IPS-18a (cell line): ENCODE data around the gene FAM81B.
"Not testable (repeated sequence)": the region's sequence is repeated elsewhere in the genome, so short reads cannot be mapped to it uniquely, and the experiment has no call there.

Experiments
- H3K27ac ChIP-seq: one replicate; pipeline ENCODE4 v1.5.1; 2013; ENCODE audit warnings: low read length
- H3K27me3 ChIP-seq: one replicate; pipeline ENCODE4 v1.6.1; 2013; ENCODE audit warnings: mild to moderate bottlenecking, low read length; ENCODE audit not compliant: control insufficient read depth, insufficient read depth
- H3K36me3 ChIP-seq: one replicate; pipeline ENCODE4 v1.6.1; 2013; ENCODE audit warnings: low read depth, low read length; ENCODE audit not compliant: control insufficient read depth
- H3K4me1 ChIP-seq: one replicate; pipeline ENCODE4 v1.6.1; 2013; ENCODE audit warnings: low read depth, low read length; ENCODE audit not compliant: control insufficient read depth
- H3K4me3 ChIP-seq: one replicate; pipeline ENCODE4 v1.5.1; 2013; ENCODE audit warnings: low read length
- H3K9ac ChIP-seq: one replicate; pipeline ENCODE4 v1.6.1; 2013; ENCODE audit warnings: mild to moderate bottlenecking, low read length, moderate library complexity
- H3K9me3 ChIP-seq: one replicate; pipeline ENCODE4 v1.6.1; 2013; ENCODE audit warnings: low read depth, low read length; ENCODE audit not compliant: control insufficient read depth

FAM81B gene, protein sequence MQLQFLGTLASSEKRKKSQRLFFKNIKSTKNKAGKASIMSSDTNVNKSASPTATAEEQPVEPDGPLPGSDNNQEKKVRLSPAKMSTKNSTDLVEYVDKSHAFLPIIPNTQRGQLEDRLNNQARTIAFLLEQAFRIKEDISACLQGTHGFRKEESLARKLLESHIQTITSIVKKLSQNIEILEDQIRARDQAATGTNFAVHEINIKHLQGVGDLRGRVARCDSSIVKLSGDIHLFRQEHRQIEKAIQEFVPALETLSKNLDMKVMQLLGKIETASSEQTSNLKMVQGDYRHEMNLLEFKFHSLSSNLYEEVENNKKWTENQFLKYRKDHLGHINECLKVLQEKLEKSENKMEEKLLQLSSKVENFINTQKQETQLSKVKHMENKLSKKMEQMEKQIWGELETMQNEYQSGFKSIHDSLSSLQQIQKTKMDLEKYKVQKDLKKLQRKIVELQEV

DNA sequence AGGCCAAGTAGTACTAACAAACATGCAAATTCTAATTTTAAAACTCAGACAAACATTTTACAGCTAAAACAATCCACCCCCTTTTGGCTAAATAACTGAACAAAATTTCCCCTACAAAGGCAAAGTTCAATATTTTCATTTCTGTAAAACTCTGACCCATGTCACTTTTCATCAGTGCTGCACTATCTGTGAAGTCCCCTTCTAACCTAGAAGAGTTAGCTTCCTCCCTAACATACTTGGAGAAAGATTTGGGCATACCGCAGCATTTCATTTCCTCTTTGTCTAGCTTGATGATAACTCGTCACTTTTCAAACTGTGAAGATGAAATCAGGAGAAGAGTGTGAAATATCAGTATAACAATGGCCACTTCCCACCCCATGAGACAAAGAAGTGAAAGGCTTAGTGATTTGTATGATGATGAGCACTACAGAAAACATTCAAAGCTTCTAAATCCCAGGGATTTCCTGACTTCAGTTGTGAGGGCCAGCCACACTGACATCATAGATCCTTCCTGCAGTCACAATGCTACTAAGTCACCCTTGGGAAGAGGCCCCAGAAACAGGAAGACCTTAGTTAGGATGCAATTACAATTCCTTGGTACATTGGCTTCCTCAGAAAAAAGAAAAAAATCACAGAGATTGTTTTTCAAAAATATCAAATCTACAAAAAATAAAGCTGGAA is at the start of gene FAM81B:
Gene FAM81B (plus strand): TSS at position 555 of the 681 bp plus-strand sequence. CDS start 24 bp downstream, at position 579.
- Histone ChIP-seq H3K4me3 (no peak within 1 kb of the TSS), H3K4me1 (peaks cover 9% of the 10 kb centered on the region), H3K27ac (no peak within 1 kb of the TSS), H3K36me3 (no peaks in the 10 kb centered on the region), H3K9ac (no peak within 1 kb of the TSS), H3K9me3 (no peaks in the 10 kb centered on the region), H3K27me3 (no peaks in the 10 kb centered on the region)

DNA sequence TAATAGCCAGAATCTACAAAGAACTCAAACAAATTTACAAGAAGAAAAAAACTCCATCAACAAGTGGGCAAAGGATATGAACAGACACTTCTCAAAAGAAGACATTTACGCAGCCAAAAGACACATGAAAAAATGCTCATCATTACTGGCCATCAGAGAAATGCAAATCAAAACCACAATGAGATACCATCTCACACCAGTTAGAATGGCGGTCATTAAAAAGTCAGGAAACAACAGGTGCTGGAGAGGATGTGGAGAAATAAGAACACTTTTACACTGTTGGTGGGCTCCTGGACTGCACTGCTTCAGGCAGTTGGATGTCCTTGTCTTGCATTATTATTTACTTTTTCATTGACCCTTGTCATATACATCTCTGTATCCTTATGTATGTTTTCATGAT is 49.7 kb upstream of the FAM81B start:
- H3K9ac ChIP-seq, H3K9me3 ChIP-seq, H3K27me3 ChIP-seq, H3K4me3 ChIP-seq, H3K27ac ChIP-seq, H3K36me3 ChIP-seq, H3K4me1 ChIP-seq: not testable (repeated sequence)

DNA sequence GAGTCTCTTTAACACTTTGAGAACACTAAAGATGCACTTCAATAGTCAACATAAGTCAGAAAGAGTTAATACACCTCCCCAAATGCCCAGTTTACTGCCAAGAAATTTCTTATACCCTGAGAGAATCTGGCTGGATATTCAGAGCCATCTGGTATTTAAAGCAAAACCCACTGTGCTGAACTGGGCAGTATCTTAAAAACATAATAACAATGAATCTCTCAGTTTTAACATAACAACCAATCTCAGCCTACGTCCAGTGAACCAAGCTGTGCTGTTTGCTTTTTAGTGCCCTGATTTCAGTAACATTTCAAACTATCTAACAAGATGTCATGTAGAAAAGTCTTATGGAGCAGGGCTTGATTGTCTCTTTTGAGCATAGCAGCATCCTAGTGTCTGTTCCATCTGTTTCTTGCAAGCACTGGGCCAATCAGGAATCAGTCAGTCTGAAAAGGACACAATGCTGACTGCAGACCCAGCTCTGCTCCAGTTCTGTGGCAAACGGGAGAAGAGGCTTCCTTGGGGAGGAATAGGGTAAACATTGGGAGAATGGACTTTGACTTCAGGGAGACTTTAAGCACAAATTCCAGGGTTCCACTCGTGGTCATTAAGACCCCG is 43.6 kb upstream of the FAM81B start:
- no peaks in the 10 kb centered on the region for H3K9me3 ChIP-seq
- H3K27ac ChIP-seq = no peak overlapping the region
- no peaks in the 10 kb centered on the region for H3K36me3 ChIP-seq
- no peak overlapping the region for H3K9ac ChIP-seq
- H3K4me1 ChIP-seq = no peaks in the 10 kb centered on the region
- H3K27me3 ChIP-seq = no peaks in the 10 kb centered on the region
- H3K4me3 ChIP-seq = no peak overlapping the region

DNA sequence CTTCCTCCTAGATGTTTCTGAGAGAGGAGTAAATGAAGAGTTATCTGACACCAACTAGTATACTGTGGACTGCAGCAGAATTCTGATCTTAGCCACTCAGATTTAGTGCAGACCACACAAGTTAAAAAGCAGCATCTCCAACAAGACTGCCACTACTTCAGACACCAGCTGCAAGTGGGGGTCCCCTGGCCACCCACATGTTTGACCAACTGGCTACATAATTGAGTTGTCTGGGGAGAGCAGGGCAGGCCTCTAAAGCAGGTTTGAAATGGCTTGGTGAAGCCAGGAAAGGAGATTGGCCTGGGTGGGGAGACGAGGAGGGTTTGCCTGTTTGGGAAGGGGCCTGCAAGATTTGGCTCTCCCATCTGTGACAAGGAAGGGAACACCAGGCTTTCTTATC is 40.5 kb upstream of the FAM81B start:
- Histone ChIP-seq H3K4me1 (no peaks in the 10 kb centered on the region), H3K27ac (no peak overlapping the region), H3K27me3 (no peaks in the 10 kb centered on the region), H3K9ac (no peak overlapping the region), H3K9me3 (no peaks in the 10 kb centered on the region), H3K36me3 (no peaks in the 10 kb centered on the region), H3K4me3 (no peak overlapping the region)

DNA sequence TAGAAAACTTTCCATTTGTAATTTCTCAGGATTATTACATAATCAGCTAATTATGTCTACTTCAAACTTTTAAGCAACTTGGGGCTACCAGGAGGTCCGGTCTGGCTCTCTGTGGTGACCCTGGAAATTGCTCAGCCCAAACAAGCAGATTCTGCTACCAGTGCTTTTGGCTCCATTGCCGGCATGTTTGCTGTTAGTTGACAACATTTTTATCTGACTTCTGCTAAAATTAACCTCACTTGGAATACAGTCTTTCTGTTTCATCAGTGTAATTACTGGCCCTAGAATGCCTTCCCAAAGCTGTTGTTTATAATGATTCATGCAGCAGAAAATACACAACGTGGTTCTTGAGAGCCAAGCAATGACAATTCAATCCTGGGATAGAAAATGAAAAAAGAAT is 38.5 kb upstream of the FAM81B start:
- no peaks in the 10 kb centered on the region for H3K4me1 ChIP-seq
- H3K4me3 ChIP-seq = no peak overlapping the region
- H3K27me3 ChIP-seq = no peaks in the 10 kb centered on the region
- H3K9me3 ChIP-seq = no peaks in the 10 kb centered on the region
- H3K27ac ChIP-seq = no peak overlapping the region
- H3K36me3 ChIP-seq = no peaks in the 10 kb centered on the region
- H3K9ac ChIP-seq = no peak overlapping the region

DNA sequence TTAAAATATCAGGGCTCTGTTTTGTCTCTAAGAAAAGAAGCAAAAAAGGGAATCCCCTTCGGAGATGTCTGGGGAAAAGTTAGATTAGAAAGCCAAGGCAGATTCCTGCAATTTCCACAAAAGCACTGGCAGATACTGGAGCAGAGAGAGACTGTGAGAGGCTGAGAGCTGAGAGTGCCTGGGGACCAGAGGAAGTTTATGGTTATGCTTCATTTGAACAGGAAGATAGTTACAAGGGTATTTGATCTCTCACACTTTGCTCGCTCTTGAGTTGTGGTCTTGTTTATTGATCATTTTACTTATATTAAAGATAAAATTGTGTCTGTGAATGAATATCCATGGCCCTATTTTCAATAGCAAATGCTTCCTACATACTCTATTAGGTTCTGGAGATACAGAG is 32.8 kb upstream of the FAM81B start:
- no peaks in the 10 kb centered on the region for H3K36me3 ChIP-seq
- H3K4me1 ChIP-seq = no peaks in the 10 kb centered on the region
- no peak overlapping the region for H3K4me3 ChIP-seq
- H3K9ac ChIP-seq = no peak overlapping the region
- H3K27ac ChIP-seq = no peak overlapping the region
- H3K9me3 ChIP-seq = no peaks in the 10 kb centered on the region
- no peaks in the 10 kb centered on the region for H3K27me3 ChIP-seq

DNA sequence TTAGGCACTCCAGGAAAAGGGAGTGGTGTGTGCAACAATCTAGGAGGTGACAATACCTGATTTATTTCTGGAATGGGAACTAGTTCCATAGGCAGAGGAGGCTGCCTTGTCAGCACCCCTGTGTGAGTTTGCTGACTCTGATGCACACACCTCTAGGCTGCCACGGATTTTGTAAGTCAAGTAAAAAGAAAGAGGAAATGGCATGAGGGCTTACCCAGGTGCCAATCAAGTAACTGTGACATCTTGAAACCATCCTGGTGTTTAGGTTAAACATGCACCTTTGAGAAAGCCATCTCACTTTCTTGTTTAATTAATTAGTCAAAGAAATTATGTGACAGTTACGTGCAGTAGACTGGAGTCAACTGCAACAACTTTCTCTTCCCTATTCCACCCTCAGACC is 32.3 kb upstream of the FAM81B start:
- Histone ChIP-seq H3K9me3 (peaks cover 3% of the 10 kb centered on the region), H3K4me3 (no peak overlapping the region), H3K36me3 (no peaks in the 10 kb centered on the region), H3K9ac (no peak overlapping the region), H3K27ac (no peak overlapping the region), H3K27me3 (no peaks in the 10 kb centered on the region), H3K4me1 (no peaks in the 10 kb centered on the region)

DNA sequence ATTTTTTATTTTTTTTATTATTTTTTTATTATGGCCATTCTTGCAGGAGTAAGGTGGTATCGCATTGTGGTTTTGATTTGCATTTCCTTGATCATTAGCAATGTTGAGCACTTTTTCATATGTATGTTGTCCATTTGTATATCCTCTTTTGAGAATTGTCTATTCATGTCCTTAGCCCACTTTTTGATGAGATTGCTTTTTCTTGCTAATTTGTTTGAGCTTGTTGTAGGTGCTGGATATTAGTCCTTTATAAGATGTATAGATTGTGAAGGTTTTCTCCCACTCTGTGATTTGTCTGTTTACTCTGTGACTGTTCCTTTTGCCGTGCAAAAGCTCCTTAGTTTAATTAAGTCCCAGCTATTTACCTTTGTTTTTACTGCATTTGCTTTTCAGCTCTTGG is 30.5 kb upstream of the FAM81B start:
- not testable (repeated sequence) for H3K4me1 ChIP-seq, H3K36me3 ChIP-seq, H3K9ac ChIP-seq, H3K9me3 ChIP-seq, H3K4me3 ChIP-seq, H3K27ac ChIP-seq, H3K27me3 ChIP-seq

DNA sequence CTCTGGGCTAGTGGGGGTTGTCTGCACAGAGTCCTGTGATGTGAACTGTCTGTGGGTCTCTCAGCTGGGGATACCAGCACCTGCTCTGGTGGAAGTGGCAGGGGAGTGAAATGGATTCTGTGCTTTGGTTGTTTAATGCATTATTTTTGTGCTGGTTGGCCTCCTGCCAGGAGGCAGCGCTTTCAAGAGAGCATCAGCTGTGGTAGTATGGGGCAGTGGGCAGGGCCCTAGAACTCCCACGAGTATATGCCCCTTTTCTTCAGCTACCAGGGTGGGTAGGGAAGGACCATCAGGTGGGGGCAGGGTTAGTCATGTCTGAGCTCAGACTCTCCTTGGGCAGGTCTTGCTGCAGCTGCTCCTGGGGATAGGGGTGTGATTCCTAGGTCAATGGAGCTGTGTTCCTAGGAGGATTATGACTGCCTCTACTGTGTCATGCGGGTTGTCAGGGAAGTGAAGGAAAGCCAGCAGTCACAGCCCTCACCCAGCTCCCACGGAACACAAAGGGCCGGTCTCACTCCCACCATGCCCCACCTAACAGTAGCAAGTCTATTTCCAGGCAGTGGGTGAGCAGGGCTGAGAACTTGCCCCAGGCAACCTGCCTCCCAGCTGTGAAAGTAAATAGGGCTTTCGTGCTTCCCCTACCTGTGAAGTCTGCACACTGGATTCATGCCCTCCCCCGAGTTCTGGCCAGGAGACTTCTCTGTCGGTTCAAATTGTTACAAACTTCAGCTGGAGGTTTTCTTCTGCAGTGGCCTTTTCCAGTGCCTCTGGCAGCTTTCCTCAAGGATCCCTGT is 25.7 kb upstream of the FAM81B start:
- H3K27me3 ChIP-seq = no peaks in the 10 kb centered on the region
- H3K36me3 ChIP-seq = no peaks in the 10 kb centered on the region
- no peaks in the 10 kb centered on the region for H3K4me1 ChIP-seq
- H3K9ac ChIP-seq = no peak overlapping the region
- no peak overlapping the region for H3K27ac ChIP-seq
- peaks cover 3% of the 10 kb centered on the region for H3K9me3 ChIP-seq
- no peak overlapping the region for H3K4me3 ChIP-seq

DNA sequence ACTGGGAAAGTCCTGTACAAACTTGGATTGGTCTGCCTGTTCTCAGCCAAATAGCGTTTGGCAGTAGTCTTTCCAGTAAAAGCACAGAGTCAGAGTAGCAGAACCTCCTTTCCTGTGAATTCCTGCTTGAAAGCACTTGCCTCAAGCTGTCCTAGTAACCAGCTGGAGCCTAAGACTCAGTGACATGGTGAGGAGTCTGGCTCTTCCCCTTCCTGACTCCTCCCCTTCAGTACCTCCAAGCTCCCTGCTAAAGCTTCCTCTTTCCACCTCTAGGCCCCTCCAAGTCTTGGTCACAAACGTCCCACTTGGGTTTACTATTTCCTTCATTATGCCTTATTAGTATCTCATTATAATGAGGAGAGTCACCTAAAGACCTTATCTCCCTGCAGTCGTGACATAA is 21.4 kb upstream of the FAM81B start:
- Histone ChIP-seq H3K4me3 (no peak overlapping the region), H3K9me3 (no peaks in the 10 kb centered on the region), H3K27me3 (no peaks in the 10 kb centered on the region), H3K4me1 (no peaks in the 10 kb centered on the region), H3K36me3 (no peaks in the 10 kb centered on the region), H3K27ac (no peak overlapping the region), H3K9ac (no peak overlapping the region)

DNA sequence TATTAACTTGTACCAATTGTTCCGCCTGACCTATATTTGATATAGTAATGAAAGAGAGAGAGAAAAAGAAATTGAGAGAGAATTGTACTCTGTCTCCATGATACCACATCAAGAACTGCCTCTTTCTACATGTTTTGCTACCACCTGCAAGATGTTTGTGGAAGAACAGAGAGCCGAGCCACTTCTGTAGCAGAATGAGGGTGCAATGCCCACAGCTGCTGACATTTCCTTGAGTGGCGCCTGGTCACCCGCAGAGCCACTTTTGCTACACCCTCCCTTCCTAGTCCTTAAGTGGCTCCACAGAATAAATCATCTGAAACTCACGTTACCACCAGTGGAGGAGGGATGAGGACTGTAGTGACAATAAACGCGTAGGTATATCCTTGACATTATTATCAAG is 17.1 kb upstream of the FAM81B start:
- Histone ChIP-seq H3K36me3 (no peaks in the 10 kb centered on the region), H3K4me1 (no peaks in the 10 kb centered on the region), H3K27me3 (no peaks in the 10 kb centered on the region), H3K9me3 (no peaks in the 10 kb centered on the region), H3K27ac (no peak overlapping the region), H3K4me3 (no peak overlapping the region), H3K9ac (no peak overlapping the region)
